ENCODE results near the gene ATP10B.

ATP10B gene

DNA sequence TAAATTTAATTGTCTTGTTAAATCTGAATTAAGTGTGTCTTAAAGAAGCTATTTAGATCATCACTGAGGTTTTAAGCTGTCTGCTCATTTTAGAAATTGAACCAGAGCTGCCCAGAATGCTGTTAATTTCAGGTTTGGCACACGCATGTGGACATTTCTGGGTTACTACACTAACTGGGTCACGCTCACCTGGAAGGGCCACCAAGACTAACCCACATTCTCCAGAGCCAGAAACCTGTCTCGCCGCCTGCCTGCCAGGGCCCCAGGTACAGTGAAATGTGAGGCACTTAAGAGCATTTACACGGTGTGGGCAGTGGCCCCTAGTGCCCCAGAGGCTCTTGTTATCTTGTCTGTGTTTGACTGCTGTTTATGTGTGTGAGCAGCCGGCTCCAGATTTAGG lies 46.6 kb downstream of the ATP10B start:
- no peak for DNase-seq

DNA sequence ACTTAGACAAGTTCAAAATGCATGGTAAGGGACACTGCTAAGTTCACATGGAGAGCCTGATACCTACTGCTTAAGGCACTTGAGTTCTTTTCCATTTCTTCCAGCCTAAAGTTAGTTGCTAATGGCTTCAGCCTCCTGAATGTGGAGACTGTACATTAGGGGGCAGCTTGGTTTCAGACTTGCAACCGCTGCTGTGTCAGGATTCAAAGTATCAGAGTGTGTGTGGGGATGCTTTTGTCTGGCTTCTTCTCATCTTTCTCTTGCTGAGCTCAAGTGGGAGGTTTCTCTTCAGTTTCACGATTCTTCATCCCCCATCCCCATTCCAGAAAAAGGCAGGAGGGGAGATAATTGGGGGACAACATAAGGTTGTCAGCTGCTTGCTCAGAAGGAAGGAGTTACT lies 49.4 kb downstream of the ATP10B start:
- DNase-seq: no peak

DNA sequence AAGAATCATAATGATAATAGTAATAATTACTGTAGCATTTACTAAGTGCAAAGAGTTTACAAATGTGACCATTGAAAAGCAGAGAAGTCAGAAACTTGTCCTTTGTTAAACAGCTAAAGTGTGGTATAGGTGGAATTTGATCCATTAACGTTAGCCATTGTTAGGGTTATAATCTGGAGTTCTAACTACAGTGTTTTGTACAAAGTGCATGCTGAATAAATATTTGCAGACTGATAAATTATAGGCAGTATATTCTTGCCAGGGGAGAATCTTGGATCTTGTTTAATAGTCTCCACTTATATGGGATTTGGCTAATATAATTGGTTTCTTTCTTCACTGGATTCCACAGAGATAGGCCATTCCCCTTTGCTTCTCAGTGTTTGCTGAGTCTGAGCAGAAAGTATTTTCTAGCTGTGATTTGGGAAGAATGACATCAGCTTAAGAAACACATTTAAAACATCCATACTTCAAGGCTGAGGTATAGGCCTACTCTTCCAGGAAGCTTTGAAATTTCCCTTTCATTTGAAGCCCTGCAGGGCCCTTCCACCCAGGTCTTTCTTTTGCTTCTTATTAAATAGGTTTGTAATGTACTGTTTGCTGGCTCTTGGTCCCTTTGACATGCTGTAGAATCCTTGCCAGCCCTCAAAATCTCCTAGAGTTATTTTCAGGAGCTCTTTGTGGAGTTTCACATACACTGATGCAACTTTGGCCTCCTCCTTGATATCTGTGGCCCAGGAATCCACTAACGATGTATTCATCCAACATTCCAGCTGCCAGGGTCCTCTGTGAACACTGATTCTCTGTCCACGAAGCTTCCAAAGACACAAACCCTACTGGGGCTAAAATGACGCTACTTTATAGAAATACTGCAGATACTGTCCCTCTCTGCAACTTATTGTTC lies 51.4 kb downstream of the ATP10B start:
- no peak for DNase-seq

DNA sequence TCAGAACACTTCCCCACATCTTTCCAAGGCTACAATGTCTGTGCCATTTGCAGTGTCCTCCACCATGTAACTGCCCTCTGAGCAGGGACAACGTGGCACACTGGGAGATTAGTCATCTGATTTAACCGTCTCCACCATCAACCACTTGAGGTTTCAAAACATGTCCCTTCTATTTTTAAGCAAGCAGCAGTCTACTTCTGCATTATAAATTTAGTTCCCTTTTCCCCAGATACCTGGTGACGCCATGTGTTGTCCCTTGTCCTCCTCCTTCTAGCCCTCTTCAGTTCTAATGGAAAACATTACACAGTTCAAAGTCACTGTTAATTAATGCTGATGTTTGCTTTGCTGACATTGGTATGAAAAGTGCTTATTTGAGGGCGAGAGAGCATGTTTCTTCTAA lies 52.8 kb downstream of the ATP10B start:
- no peak for DNase-seq

DNA sequence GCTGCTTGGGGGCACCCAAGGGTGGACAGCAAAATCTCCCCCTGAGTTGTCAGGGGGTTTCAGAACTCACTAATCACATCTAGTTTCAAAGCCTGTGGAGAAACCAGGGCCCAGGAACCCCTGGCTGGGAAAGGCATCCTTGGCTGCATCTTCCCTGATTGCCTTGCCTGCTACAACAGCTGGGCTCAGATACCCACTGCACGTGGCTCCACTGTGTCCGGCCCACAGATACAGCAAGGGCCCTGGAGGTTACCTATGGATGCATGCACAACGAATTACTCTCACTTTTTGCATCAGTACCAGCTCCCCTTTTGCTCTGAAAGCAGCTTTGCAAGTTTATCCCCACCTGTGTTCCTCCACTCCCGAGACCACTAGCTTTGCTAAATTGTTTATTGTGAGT lies 55.0 kb downstream of the ATP10B start:
- no peak for DNase-seq

DNA sequence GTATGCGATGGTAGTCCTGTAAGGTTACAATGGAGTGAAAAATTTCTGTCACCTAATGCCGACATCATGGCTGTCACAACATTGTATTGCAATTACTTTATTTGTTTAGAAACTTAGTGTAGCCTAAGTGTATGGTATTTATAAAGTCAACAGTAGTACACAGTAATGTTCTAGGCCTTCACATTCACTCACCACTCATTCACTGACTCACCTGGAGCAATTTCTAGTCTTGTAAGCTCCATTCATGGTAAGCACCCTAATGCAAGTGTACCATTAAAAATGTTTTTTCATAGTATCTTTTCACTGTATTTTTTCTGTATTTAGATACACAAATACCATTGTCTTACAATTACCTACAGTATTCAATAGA lies 58.5 kb downstream of the ATP10B start:
- no peak for DNase-seq

DNA sequence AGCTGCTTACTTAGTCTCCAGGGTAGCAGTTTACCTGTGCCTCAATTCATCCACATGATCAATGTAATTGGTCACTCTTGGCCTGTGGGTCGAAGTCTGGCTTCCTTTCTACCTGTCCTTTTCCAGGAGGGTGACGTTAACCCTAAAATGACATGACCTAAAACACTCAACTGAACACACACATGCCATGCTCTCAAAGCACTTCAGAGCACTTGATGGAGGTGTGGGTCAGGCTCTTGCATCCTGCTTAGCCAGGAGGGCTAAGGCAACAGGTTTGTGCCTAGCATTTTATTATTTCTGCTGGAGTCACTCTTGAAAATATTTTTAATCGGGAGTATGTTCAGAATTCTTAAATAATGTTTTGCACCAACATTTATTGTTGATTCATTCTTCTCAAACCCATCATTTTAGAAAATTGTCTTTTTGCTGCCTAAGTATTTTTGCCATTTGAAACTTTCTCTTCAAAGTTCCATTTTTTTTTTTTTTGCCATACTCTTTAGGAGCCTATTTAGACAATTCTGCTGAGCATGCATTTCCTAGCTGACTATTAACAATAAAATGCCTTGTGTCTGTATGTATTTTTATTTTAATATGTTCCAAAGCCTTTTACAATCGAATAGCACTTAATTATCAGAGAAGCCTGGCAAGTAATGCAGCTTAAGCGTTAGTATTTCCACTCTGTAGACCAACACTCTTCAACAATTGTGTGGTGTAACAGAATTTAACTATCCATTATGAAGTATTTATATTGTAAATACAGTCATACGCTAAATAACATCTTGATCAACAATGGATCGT lies 59.1 kb downstream of the ATP10B start:
- no peak for DNase-seq

DNA sequence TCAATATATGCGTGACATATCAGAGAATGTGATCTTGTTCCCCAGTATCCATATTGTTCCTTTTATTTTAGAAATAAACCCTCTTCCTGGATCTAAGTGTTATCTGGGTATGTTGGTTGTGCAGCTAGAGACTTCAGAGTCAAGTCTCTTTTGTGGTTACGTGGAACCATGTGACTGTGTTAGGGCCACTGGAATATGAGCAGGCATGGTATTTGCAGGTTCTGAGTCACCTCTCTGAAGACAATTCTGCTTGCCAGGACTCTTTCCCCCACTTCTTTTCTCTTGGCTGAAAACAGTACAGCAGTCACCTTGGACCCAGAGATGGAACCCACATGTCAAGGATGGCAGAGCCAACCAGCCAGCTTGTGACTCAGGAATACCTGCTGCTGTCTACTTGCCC lies 59.7 kb downstream of the ATP10B start:
- DNase-seq: no peak

DNA sequence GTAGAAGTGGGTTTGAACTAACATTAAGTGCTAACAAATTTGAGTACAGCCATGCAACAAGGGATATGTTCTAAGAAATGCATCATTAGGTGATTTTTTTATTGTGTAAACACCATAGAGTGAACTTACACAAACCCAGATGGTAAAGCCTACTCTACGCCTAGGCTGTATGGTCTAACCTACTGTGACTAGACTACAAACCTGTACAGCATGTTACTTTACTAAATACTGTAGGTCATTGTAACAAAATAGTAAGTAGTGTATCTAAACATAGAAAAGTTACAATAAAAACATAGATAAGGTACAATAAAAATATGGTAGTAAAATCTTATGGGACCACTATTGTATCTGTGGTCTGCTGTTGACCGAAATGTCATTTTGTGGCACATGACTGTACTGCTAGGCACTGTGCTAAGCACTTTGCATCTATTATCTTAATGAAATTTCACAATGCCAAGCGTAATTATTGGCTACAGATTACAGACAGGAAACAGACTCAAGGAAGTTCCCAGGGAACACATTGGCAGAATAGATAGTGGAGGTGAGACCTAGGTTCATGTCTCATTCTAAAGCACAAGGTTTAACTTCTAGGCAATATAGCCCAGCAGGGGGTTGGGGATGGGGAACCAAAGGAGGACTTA lies 62.7 kb downstream of the ATP10B start:
- DNase-seq: no peak

DNA sequence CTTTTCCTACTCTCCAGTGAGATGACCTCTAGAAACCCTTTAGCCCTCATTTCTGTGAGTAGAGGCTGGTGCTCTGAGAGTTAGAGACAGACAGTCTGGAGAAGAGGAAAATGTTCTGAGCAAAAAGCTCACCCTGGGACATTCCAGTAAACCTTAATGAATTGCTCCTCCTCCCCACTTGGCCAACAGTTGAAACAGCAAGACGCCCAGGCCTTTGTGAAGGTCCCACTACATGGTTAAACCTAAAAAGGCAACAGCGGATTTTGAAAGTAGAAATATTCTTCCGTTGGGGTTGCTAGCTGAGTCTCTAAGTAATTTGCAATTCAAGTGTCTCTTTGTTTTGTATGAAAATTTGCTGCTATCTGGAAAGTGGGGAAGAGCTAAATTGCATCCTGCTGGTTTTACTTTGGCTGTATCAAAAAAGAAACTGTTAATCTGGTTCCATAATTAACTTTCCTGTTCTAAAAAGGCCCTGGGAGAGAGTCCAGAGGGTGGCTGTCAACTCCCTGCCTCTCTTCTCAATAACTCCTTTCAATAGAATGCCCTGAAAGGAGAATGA lies 63.8 kb downstream of the ATP10B start:
- DNase-seq: no peak

DNA sequence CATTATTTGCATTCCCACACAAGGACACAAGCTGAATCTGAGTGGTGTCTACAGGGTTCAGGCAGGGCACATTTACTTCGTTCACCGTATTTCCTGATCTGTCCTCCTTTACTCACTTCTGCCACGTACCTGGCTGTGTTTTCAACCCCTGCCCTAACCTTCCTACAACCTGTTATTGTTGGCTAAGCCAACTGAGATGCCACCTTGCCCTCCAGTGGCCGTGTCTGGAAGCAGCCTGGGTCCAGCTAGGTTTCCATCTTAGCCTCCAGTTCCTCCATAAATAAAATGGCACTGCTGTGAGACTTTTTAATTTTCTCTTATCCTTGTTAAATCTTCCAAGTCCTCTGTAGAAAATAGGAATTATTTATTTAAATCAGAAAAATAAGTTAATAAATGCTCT lies 64.8 kb downstream of the ATP10B start:
- DNase-seq: no peak

DNA sequence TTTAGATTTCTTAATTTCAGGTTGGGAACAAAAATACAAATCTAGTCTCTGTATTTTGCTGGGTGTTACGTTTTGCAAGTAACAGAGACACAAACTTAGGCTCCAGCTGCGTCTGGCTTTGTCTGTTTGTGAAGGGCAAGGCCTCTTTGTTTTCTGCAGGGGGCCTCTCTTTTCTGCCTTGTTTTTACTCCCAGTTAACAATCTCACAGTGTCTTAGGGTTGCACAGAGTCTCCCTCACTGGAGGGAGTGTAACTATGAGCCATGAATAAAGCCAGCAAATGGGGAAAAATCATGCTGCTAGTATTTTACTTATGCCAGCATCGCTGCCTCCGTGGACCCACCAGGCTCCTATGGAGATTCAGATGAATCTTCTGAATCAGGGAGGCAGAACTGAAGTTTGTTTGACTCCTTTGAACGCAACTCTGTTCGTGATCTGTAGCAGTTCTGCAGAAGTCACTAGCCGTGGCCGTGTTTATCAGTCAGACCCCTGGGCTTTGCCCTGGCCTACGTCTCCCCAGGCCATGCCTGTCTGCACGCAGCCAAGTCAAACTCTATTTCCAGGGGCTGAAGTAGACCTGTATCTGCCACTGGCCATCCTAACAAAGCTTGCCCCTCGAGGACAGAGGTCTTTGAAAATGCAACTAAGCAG lies 77.2 kb downstream of the ATP10B start:
- DNase-seq: no peak

DNA sequence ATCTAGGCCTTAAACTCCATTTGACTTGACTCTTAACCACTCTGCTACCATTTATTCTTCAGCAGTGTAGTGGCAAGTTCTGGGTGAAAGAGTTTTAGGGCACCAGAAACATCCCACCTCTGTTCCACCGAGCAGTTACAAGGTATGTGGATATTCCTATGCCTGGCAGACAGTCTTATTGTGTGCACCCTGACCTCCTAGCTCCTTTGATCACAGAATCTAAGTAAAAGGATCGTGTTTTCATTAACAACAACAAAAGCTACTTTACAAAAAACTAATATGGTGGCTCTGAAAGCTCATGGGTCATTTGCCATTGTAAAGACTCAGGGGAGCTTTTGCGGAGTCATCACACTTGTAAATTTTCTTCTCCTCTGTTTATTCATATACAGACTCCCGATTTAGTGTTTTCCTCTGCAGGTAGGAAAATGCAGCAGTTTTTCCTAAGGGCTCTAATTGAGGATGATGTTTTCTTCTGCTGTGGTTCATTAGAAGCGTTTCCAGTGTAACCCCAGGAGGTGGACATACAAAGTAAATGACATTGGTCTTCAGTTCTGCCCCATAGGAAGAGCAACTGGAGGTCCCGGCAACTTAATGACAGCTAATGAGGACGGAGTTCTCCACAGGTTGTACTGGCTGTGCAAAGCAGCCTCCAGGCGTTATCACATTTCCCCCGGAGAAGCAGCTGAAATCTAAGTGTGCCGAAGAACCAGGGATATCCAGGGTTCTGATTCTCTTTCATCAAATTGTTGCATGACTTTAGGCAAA lies 78.2 kb downstream of the ATP10B start:
- no peak for DNase-seq

DNA sequence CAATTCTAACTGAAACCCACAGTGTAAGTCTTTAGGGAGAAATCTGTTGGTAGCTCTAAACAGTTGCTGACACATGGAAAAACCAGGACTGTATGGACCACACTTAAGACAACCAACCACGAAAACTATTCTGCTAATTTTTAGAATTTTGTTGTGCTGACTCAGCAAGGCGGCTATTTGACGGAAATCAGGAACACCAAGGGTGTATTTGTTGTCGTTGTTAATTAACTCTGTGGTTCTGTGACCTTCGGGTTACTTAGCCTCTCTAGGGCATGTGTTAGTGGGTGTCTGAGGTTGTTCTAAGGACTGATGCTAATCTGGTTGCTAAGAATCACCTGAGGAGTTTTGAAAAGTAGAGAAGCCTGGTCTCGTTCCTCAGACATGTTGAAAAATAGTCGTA lies 79.2 kb downstream of the ATP10B start:
- DNase-seq: no peak

DNA sequence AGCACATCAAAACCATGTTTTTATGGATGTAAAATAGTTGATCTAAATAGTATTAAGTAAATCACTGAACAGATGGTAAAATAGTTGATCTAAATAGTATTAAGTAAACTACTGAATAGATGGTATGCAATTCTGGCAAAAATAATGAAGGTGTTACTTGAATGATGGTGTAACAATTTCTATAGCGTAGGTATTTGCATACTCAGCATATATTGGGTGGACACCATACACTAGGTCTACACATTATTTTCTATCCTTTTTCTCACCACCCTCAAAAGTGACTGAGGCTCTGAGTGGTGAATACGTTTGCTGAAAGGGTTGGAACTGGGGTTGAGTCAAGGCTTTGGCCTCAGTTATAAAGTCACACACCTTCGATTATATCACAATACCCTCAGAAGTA lies 81.3 kb downstream of the ATP10B start:
- DNase-seq: no peak

DNA sequence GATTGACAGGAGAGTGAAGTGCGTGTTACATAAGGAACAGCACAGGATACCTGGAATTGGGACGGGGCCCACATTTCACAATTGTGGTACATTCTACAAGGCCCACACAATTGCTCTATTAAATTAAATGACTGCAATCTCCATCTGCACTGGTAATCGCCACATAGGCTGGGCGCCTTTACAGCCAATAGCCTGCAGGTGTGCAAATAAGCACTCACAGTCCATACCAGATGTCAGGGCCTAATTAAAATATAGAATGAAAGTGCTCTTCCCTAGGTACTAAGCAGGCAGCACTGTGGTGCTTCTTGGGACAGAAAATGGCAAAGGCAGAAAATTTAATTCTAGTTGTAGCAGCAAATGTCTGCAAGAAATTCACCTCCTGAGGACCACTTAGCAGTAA lies 82.7 kb downstream of the ATP10B start:
- no peak for DNase-seq

DNA sequence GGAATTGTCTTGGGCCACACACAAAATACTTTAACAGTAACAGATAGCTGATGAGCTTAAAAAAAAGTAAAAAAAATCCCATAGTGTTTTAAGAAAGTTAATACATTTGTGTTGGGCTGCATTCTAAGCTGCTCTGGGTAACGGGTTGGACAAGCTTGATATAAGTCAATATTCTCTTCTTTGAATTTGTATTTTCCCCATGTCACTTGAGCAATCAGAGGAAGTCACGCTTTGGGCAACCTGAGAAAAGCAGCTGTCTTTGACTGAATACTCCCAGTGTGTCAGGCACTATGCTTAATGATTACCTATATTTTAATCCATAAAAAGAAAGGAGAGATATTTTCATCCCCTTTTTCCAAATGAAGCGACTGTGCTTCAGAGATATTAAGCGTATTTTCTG lies 84.9 kb downstream of the ATP10B start:
- DNase-seq: no peak

DNA sequence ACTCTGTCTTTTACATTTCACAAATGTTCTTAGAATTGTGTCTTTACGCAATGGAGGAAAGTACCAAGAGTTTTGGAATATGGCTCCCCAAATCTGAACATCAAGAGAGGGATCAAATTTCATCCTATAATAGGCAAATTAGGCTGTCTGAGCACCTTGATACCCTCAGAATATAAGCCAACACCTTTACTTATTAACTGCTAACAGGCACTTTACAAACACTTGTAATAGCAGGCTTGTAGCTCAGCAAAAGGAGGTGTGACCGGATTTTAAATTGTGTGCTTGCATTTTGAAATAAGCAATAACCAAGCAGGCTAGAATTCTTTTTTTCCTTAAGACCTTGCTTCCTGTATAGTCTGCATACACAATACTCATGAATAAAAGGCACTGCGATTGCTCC lies 92.0 kb downstream of the ATP10B start:
- DNase-seq: no peak

DNA sequence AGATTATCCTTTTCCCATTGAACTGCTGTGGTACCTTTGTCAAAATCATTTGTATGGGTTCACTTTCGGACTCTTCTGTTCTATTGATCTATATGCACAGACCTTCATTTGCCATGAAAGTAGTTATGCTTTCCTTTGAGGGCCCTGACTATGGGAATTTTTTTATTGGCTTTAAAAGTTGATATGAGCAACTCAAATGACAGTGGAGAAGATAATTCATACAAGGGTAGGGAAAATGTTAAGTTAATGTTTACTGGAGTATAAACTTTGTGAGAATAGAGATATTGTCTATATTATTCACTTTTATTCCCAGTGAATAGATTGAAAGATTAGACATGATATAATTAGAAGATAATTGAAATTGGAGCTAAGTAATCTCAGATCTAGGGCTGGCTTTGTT lies 94.8 kb downstream of the ATP10B start:
- no peak for DNase-seq

DNA sequence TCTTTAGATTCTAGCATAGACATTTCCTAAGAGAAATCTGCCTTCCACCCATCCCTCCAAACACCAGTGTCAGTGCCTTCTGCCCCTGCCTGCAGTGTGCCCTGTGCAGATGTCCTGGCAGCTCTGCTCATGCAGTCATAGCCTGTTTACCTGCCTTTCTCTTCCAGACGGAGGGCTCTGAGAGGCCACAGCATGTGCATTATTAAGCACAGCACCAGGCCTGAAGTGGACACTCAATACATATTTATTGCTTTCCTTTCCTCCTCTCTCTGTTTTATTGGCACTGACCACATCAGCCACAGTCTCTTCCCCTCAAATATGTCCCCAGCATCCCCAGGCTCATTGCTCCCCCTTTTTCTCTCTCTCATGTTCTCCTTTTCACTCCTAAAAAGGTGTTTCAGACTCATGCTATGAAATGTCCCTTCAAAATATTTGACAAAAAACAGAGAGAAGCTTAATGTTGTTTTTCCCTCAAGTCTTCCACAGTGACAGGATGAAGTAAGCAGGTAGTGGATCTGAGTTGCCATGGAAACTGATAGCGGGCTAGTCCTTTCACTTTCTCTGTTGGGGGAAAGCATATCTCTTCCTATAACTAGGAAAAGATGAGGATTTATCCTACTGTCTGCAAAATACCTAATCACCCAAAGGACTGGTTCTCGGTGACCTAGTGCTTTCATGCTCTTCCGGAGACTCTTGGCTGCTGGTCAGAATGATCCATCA lies 100.9 kb downstream of the ATP10B start:
- DNase-seq: no peak

DNA sequence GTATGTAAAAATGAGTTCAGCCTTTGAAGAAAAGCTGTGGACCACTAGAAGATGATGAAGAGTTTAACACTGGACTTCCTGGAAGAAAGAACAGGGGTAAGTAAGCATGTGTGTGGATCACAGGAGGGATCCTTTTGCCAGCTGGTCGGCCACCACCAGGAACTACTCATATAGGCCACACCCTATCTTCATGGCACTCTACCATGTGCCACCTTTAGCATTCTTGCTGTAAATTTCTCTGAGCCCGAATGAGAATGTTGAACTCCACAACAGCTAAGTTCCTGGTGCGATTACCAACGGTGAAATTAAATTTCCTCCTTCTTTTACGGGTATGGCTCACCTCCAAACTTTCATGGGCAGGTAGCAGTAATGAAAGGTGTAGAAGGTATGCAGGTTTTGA lies 102.3 kb downstream of the ATP10B start:
- DNase-seq: no peak

DNA sequence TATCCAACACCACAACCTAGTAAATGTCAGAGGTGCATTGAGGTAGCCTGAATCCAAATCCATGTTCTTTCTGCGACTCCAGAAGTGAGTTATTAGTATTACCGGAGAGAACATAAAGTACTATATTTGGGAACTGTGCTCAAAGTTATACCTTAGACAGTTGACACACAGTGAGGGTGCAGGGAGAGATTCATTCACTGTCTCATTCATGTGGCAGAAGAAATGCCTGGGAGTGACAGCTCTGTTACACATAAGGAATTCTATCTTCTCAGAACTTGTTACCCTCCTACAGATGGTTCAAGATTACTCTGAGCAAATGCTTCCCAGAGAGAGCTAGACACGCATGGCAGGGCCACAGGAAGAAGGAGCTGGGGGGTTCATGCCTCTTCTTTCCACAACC lies 103.0 kb downstream of the ATP10B start:
- DNase-seq: no peak
